Coronary artery (tissue), 2 donors: Measurements from ENCODE around the gene EPHB1.

ENCODE experiments used
- DNase-seq: peaks from one replicate; pipeline ENCODE4 v3.0.0-alpha.2; 2017; ENCODE audit warnings: low spot score
- H3K27ac ChIP-seq, 2 donors: fragments of 200-600 bp; sonication (generic); one replicate each; pipeline ENCODE4 v1.5.1; 2016 to 2019
- H3K4me3 ChIP-seq: fragments of 200-600 bp; sonication (generic); 2 replicates; pipeline ENCODE4 v1.5.1; 2016; ENCODE audit warnings: mild to moderate bottlenecking, moderate library complexity
- TF ChIP-seq, protein P1 (sequence below): fragments of 200-600 bp; sonication (generic); IDR thresholded peaks from one replicate; pipeline ENCODE4 v1.5.1; 2019; ENCODE audit warnings: antibody characterized with exemption

Gene EPHB1

GRCh38 chr3:134896141-134896540, 101.1 kb downstream of the EPHB1 start:
- no peak for DNase-seq
- no peak overlapping the region for H3K27ac ChIP-seq
- TF ChIP-seq, protein P1, sequence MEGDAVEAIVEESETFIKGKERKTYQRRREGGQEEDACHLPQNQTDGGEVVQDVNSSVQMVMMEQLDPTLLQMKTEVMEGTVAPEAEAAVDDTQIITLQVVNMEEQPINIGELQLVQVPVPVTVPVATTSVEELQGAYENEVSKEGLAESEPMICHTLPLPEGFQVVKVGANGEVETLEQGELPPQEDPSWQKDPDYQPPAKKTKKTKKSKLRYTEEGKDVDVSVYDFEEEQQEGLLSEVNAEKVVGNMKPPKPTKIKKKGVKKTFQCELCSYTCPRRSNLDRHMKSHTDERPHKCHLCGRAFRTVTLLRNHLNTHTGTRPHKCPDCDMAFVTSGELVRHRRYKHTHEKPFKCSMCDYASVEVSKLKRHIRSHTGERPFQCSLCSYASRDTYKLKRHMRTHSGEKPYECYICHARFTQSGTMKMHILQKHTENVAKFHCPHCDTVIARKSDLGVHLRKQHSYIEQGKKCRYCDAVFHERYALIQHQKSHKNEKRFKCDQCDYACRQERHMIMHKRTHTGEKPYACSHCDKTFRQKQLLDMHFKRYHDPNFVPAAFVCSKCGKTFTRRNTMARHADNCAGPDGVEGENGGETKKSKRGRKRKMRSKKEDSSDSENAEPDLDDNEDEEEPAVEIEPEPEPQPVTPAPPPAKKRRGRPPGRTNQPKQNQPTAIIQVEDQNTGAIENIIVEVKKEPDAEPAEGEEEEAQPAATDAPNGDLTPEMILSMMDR, result no peak
- no peak overlapping the region for H3K4me3 ChIP-seq

GRCh38 chr3:134896696-134897095, 101.6 kb downstream of the EPHB1 start:
- DNase-seq, result no peak
- TF ChIP-seq, protein P1, result no peak
- no peak overlapping the region for H3K27ac ChIP-seq
- no peak overlapping the region for H3K4me3 ChIP-seq

- Histone ChIP-seq H3K4me3 (no peak overlapping the region), H3K27ac (no peak overlapping the region)
- DNase-seq, result no peak
- TF ChIP-seq, protein P1, result no peak
Observed at GRCh38 chr3:134897391-134898141, 102.5 kb downstream of the EPHB1 start.

DNA sequence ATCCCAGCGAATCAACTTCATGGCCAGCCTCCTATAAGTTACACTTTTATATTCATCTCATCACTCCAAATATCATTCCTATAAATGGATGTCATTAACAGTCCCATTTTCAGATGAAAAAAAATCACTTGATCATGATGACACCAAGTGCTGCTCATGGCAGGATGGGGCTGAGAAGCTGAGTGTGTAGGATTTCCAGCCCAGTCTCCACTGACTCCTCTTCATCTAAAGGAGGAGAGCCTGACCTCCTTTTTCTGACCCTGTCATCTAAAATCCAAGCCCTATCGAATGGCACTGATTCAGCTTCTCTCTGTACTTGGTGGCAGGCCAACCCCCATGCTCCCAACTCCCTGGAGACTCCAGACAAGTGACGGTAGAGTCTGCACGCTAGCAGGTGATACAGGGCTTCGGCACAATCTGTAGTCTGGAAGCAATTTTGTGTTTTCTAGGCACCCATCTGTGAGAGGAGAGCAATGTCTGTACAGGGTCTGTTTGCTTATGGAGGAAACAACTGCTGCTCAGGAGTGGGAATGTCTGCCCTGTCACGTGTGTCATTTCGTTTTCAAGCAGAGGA, 103.2 kb downstream of the EPHB1 start:
- H3K27ac ChIP-seq, result no peak overlapping the region
- H3K4me3 ChIP-seq, result no peak overlapping the region
- TF ChIP-seq, protein P1, result no peak
- no peak for DNase-seq

DNA sequence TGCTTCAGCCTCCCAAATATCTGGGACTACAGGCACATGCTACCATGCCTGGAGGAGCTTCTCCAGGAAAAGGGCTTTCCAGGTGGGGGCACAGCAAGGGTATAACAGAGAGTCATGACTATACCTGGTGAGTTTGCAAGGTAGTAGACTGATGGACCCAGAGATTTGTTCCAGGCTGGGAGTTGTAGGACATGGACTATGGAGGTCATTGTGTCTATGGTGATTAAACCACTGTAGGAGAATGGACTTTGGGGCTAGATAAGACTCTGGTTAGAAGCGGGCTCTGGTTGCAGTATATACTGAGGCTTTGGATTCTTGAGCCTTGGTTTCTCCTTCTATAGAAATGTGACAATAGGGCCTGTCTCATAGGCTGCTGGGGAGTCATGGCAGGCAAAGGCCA, 104.7 kb downstream of the EPHB1 start:
- TF ChIP-seq, protein P1, result no peak
- no peak for DNase-seq
- no peak overlapping the region for H3K4me3 ChIP-seq
- H3K27ac ChIP-seq, result no peak overlapping the region

DNA sequence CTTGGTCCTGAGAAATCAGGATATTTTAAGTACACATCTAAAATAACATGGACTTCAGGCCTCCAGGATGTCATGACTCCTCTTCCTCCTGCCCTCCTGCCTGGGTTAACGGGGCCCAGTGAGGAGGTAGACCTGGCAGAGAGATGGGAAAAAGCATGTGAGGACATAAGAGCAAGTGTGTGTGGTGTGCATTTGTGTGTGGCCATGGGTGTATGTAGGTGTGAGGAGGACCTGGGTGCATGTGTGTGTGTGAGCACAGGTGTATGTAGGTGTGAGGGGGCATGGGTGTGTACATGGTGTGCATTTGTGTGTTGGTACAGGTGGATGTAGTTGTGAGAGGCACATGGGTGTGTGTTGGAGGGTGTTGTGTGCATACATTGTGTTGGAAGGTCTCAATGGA, 105.4 kb downstream of the EPHB1 start:
- H3K27ac ChIP-seq, result no peak overlapping the region
- no peak for DNase-seq
- TF ChIP-seq, protein P1, result no peak
- H3K4me3 ChIP-seq, result no peak overlapping the region

DNA sequence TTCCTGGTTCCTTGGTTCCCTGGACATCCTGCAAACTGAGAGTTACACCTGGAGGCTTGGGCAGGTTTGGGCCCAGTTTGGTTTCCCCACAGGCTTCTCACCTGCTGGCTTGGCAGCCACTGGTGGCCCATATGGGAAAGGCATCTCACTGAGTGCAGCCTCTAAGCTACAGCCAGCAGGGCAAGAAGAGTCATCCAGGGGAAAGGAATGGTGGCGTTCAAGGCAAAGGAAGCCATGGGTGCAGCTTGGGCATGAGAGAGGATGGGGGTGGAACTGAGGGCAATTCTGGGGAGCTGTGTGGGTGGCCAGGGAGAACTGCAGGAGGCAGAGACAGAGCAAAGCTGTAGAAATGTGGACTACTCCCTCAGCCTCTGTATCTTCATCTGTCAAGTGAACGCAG, 106.4 kb downstream of the EPHB1 start:
- Histone ChIP-seq H3K27ac (no peak overlapping the region), H3K4me3 (no peak overlapping the region)
- DNase-seq, result no peak
- TF ChIP-seq, protein P1, result no peak
